ENCODE results near the gene SART1. TPM values are rescaled to one million over a fixed set of nuclear protein-coding genes. Genes with fewer than 3 reads are reported as not detected.

Gene SART1
- total RNA-seq, 1 donor from 2014 or later = 36.5 TPM

- no peaks in the 10 kb centered on the region for H3K27me3 ChIP-seq (ENCODE audit: insufficient read depth, low read length)
- no peak overlapping the region for H3K4me3 ChIP-seq (ENCODE audit: insufficient read depth, low read depth, low read length)
- H3K4me3 Mint-ChIP-seq (ENCODE audit: unreplicated experiment) = no peak overlapping the region
- TF ChIP-seq EZH2 (IDR thresholded peaks at IDR 0.05; ENCODE audit: insufficient read depth, low read length) (no peak), CTCF (IDR thresholded peaks at IDR 0.05; ENCODE audit: insufficient read depth, low read depth, low read length) (no peak)
- DNase-seq (ENCODE audit: low read depth) (no peak), FAIRE-seq (no peak)
- H4K20me1 ChIP-seq (ENCODE audit: insufficient read depth, low read length) = peaks cover 45% of the 10 kb centered on the region
- peaks cover 15% of the 10 kb centered on the region for H3K36me3 Mint-ChIP-seq (ENCODE audit: low read depth, unreplicated experiment)
- H3K4me2 ChIP-seq (ENCODE audit: low read length) = no peak overlapping the region
- H3K27ac ChIP-seq (ENCODE audit: low read depth, low read length) = no peak overlapping the region
- no peak overlapping the region for H3K27ac Mint-ChIP-seq (ENCODE audit: unreplicated experiment)
- no peaks in the 10 kb centered on the region for H3K27me3 Mint-ChIP-seq (ENCODE audit: low read depth, unreplicated experiment)
- peaks cover 33% of the 10 kb centered on the region for H3K36me3 ChIP-seq (ENCODE audit: insufficient read depth, low read length)
- peaks cover 9% of the 10 kb centered on the region for H3K4me1 Mint-ChIP-seq (ENCODE audit: low read depth, unreplicated experiment)
- no peaks in the 10 kb centered on the region for H3K9me3 Mint-ChIP-seq (ENCODE audit: unreplicated experiment)
- H3K79me2 ChIP-seq (ENCODE audit: insufficient read depth, low read length) = peaks cover 34% of the 10 kb centered on the region
- H3K9me3 ChIP-seq (ENCODE audit: insufficient read depth, low read depth, low read length) = no peaks in the 10 kb centered on the region
- no peak overlapping the region for H2AFZ ChIP-seq (ENCODE audit: low read depth, low read length)
- no peak overlapping the region for H3K9ac ChIP-seq (ENCODE audit: low read length)
- peaks cover 10% of the 10 kb centered on the region for H3K4me1 ChIP-seq (ENCODE audit: insufficient read depth, low read length)
These were observed 5.9 kb downstream of the SART1 start for GRCh38 chr11:65967329-65967934.

GRCh38 chr11:65968600-65969482 lies 7.3 kb downstream of the SART1 start:
- Histone ChIP-seq H3K4me3 (ENCODE audit: insufficient read depth, low read depth, low read length) (no peak overlapping the region), H3K79me2 (ENCODE audit: insufficient read depth, low read length) (peaks cover 20% of the 10 kb centered on the region), H3K27me3 (ENCODE audit: insufficient read depth, low read length) (no peaks in the 10 kb centered on the region), H2AFZ (ENCODE audit: low read depth, low read length) (no peak overlapping the region), H3K4me1 (ENCODE audit: insufficient read depth, low read length) (no peaks in the 10 kb centered on the region), H3K36me3 (ENCODE audit: insufficient read depth, low read length) (peaks cover 39% of the 10 kb centered on the region), H4K20me1 (ENCODE audit: insufficient read depth, low read length) (peaks cover 31% of the 10 kb centered on the region), H3K9ac (ENCODE audit: low read length) (no peak overlapping the region), H3K4me2 (ENCODE audit: low read length) (no peak overlapping the region), H3K9me3 (ENCODE audit: insufficient read depth, low read depth, low read length) (no peaks in the 10 kb centered on the region), H3K27ac (ENCODE audit: low read depth, low read length) (no peak overlapping the region)
- H3K4me3 Mint-ChIP-seq (ENCODE audit: unreplicated experiment) = no peak overlapping the region
- TF ChIP-seq EZH2 (IDR thresholded peaks at IDR 0.05; ENCODE audit: insufficient read depth, low read length) = no peak
- TF ChIP-seq CTCF (IDR thresholded peaks at IDR 0.05; ENCODE audit: insufficient read depth, low read depth, low read length) = no peak
- no peak overlapping the region for H3K27ac Mint-ChIP-seq (ENCODE audit: unreplicated experiment)
- H3K36me3 Mint-ChIP-seq (ENCODE audit: low read depth, unreplicated experiment) = peaks cover 18% of the 10 kb centered on the region
- H3K27me3 Mint-ChIP-seq (ENCODE audit: low read depth, unreplicated experiment) = no peaks in the 10 kb centered on the region
- FAIRE-seq (no peak), DNase-seq (ENCODE audit: low read depth) (no peak)
- peaks cover 2% of the 10 kb centered on the region for H3K4me1 Mint-ChIP-seq (ENCODE audit: low read depth, unreplicated experiment)
- no peaks in the 10 kb centered on the region for H3K9me3 Mint-ChIP-seq (ENCODE audit: unreplicated experiment)
